NCI-H748 (cell line): ENCODE results near the gene EARS2.
"Not testable (repeated sequence)": the region's sequence is repeated elsewhere in the genome, so short reads cannot be mapped to it uniquely, and the experiment has no call there.

ENCODE experiments used
- DNase-seq: peaks from one replicate; lab custom pipeline; 2025; ENCODE audit not compliant: unreplicated experiment; lab: John Stamatoyannopoulos, UW

The EARS2 gene

DNA sequence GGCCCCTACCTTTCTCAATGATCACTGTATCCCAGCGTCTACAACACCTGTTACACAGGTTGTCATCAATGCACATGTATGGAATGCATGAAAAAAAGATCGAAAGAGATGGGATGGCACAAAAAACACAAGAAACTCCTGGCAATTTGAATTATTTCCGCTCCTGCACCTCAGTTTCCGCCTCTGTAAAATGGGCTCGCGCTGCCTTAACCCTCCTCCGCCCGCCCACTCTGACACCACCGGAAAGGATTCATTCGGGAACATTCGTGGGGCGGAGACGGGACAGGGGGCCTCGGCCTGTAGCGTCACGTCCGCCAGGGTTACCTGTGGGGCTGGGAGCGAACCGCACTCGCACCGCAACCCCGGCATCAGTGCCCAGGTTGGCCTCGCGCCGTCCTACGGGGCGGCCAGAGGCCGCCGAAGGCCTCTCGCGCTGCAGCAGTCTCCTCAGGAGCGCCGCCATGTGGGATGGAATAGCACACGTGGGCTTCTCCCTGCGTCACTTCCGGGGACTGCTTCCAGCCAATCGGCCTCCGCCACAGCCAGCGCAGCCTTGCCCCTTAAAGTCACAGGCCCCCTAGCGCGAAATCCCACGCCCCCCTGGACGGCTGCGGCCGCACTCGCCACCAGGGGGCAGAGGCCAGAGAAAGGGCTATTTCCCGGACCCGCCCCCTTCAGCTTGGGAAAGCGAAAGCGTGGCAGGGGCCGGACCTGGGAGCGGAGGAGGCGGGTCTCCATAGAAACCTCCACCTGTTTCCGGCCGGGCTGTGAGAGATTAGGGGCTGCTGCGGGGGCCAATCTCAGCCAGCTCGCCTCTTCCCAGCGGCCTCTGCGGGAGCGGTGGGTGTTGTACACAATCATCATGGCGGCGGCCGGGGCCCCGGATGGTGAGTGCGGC is at the start of gene EARS2, which contains the start of gene UBFD1:
EARS2 (minus strand) TSS at position 470 of the 898 bp plus-strand sequence; CDS start at position 463, 7 bp downstream.
UBFD1 (plus strand) TSS at position 847 of the 898 bp plus-strand sequence; CDS start at position 863, 16 bp downstream.
- peak; percentile 99 for DNase-seq

DNA sequence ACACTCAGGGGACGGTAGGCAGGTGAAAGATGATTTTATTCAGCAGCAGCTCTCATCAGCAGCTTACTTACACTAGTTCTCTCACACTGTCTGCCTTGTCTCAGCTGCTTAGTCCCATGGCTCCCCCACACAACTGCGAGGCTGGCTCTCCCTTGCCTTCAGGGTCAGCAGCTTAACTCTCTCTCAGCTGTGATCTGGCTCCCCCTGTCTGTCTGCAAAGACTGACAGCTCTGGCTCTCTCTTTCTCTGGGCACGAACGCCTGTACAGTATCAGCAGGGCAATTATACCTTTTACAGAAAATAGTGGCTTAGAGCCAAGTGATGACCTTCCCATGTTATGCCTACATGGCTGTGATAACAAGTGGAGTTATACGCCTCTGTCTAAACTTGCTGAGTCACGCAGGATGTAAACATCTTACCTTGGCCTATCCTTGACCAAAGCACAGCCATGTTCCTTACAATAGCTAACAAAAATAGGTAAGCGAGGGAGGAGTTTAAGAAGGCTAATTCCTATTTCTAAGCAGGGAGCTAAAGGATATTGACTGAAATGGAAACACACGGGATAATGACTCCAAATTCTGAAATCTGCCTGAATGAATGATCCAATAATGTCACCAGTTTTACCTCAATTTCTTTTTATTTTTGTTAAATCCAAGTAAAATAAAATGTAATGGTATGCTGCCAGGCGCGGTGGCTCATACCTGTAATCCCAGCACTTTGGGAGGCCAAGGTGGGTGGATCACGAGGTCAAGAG is 40.0 kb upstream of the EARS2 start:
- DNase-seq: peak; percentile 34

DNA sequence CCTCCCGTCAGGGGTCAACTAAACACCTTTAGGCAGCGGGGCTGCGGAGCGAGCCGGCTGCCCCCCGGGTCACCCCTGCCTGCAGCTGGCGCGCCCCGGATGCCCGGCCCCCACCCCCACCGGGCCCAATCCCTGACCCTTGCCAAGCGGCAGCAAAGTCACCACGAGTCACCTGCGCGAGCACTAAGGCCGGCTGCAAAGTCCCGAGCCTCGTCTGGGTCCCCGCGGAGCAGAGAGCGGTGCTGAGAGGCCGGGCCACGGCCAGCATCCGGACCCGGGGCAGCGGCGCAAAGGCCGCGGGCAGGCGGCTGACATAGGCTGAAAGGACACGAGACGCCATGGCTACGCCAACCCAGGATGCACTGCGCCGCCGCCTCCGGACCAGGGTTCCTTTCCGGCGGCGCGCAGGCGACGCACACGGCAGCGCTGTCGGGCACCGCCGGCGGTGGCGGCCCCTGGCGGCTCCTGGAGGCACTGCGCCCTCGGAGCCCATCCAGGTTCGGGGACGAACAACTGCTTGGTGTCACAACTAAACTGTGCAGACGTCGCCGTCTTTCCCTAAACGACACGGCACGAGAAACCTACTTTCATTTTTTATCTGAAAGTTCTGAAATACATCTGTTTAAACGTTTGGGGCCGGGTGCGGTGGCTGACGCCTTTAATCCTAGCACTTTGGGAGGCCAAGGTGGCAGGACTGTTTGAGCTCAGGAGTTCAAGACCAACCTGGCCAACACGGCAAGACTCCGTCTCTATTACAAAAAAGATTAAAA is 39.0 kb upstream of the EARS2 start, which contains the start of gene NDUFAB1:
NDUFAB1 (minus strand) TSS at position 366 of the 770 bp plus-strand sequence; CDS start at position 340, 26 bp downstream.
- DNase-seq: peak; percentile 82

DNA sequence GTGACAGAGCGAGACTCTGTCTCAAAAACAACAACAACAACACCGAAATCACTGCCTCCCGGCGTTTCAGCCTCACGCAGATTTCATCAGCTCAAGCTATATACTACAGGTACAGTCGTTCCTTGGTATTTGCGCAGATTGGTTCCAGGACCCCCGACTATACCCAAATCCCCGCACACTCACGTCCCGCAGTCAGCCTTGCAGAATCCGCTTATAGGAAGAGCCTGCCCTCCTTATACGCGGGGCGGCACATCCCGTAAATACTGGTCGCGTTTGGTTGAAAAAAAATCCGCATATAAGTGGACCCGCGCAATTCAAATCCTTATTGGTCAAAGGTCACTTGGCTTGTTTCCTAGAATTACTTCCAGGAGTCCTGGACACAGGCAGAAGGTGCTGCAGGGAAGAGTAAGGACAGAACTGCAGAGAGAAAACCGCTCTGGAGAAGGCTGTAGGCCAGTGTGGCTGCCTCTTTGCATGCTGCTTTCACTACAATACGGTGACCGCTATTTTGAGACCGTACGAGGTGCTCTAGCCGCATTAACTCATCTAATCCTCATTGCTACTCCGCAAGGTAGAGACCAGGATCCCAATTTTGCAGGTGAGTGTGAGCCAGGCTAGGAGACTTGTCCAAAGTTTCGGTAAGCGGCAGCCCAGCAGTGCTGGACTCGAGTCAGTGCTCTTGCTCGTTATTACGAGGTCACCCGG is 38.2 kb upstream of the EARS2 start:
- DNase-seq: no peak

DNA sequence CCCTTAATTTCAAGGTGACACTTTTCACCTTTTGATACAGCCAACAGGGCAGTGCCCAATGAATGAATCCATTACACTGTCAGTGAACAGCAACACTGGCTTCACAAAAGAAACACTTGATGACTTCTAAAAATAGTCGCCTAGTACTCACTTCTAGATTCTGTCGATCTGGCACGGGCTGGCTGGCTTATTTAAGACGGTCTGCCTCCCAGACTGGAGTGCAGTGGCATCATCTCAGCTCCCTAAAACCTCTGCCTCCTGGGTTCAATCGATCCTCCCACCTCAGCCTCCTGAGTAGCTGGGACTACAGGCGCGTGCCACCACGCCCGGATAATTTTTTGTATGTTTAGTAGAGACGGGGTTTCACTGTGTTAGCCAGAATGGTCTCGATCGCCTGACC is 37.0 kb upstream of the EARS2 start:
- no peak for DNase-seq

DNA sequence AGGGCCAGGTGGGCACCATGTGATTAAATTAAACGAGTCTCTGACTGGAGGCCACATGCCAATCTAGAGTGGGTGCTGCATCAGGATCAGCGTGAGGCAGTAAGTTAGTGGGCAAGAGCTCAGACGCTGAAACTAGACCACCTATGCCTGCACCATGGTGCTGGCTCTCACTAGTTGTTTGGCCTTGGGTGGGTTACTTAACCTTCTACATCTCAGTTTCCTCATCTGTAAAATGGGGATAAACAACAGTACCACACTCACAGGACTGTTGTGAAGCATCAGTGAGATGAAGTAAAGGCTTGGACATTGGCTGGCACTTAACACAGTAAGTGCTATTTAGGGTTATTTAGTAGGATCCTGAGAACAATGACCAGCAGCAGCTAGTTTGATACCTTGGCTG is 33.0 kb upstream of the EARS2 start:
- DNase-seq: no peak

DNA sequence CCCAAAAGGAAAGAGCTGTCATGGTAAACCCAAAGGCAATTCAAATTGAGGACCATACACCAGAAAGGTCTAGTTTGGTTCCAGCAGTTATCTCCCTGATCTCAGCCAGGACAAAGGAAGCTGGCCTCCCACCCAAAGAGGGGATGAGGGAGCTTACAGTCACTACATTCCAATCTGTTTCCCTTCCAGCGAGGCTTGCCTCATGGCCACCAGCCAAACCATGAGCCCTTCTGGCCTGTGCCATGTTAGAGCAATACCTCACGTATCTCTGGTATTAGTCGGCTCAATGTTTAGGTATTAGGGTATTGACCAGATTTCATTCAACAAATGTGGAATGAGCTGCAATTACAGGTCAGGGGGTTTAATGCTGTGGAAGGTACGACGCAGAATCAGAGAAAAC is 30.6 kb upstream of the EARS2 start:
- DNase-seq: no peak

DNA sequence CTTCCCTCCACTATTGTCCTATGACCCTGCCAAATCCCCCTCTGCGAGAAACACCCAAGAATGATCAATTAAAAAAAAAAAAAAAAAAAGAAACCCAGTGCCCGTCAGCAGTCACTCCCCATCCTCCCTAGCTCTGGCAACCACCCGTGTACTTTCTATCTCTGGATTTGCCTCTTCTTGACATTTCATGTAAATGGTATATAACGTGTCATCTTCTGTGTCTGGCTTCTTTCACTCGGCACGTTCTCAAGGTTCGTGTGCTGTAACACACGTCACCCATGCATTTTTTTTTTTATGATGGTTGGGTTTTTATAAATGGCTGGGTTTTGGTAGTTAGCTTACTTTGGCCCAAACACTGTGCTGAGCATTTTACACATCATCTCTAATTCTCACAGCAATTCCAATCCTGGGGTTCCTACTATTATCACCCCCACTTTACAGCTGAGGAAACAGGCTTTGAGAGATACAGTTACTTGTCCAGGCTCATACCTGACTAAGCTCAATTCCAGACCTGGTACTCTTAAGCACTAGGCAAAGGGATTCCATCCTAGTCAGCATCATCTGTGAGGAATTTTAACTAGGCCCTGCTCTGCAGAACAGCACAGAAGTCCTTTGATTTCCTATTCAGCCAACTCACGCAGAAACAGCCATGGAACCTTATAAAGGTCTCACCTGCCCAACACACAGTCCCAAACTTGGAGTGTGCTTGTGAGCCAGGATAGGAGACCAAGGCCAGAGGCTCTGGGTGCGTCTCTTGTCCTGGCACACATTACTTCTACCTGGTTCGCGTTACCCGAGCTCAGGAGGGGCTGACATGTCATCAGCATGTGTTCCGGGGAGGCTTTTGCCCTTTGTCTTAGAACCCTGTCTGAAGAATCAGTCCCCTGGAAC is 27.3 kb upstream of the EARS2 start:
- DNase-seq: no peak

DNA sequence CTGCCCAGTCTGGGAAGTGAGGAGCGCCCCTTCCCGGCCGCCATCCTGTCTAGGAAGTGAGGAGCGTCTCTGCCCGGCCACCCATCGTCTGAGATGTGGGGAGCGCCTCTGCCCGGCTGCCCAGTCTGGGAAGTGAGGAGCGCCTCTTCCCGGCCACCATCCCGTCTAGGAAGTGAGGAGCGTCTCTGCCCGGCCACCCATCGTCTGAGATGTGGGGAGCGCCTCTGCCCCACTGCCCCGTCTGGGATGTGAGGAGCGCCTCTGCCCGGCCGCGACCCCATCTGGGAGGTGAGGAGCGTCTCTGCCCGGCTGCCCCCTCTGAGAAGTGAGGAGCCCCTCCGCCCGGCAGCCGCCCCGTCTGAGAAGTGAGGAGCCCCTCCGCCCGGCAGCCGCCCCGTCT is 26.1 kb upstream of the EARS2 start:
- not testable (repeated sequence) for DNase-seq

DNA sequence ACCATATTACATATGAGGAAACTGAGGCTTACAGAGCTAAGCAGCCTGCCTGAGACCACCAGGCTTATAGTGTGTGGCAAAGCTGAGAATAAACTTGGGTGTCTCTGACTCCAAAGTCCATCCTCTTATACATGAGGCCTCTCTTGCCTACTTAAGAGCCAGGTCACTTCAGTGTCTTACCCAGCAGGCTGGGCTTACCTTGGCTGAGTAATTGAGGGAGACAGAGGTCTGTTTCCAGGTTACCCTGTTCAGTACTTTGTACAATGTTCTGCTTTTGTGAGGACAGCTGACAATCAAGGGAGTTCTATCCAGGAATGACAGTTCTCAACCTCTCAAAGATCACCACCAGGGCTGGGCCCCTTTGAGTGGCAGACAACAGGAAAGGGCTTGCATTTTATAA is 24.6 kb upstream of the EARS2 start:
- no peak for DNase-seq

DNA sequence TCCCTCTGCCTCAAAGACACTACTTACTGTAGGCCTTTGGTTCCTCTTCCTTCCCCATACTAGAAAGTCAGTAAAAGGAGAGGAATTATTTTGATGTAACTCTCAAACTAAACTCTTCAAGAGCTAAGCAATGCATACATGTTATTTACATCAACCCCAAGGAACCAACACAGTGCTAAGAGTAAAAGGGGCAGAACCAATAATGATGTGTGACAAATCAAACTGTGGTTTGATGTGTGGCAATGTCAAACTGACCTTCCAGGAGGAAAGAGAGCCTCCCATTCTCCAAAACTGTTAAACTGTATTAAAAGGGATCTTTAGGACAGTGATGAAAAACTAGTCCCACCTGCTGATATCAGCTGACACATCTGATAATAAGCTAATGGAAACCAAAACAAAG is 23.2 kb upstream of the EARS2 start:
- no peak for DNase-seq

DNA sequence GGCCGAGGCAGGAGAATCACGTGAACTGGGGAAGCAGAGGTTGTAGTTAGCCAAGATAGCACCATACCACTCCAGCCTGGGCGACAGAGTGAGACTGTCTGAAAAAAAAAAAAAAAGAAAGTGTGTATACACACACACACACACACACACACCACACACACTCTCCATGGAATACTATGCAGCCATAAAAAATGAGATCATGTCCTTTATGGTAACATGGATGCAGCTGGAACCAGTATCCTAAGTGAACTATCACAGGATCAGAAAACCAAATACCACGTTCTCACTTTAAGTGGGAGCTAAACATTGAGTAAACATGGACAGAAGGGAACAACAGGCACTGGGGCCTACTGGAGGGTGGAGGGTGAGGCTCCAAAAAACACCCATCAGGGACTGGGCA is 22.2 kb upstream of the EARS2 start:
- no peak for DNase-seq

DNA sequence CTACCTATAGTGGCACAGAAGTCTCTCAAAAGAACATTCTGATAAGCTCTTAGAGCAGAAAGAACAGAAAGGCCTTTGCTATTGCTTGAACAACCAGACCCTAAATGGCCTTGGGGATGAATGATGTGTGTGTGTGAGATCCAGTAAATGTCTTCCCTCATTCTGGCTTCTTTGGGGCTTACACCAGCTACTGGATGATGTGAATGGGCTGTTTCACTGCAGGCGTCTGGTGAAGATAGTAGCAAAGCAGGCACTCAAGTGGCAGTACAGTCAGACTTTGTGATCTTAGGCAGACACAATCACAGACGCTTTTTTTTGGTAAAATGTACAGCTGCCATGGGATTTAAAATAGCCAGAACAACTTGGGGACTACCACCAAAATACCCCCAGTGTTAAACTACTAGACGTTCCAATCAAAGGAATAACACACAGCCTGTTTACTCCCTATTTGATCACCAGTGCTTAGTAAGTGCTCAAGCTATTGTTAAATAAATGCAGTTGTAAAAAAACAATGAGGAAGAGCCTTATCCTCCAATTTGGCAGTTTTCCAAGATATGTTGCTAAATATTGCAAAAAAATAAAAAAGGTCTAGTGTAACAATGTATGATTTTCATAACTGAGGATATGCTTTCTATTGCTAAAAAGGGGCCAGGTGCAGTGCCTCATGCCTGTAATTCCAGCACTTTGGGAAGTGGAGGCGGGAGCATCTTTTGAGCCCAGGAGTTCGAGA is 21.1 kb upstream of the EARS2 start:
- DNase-seq: no peak

DNA sequence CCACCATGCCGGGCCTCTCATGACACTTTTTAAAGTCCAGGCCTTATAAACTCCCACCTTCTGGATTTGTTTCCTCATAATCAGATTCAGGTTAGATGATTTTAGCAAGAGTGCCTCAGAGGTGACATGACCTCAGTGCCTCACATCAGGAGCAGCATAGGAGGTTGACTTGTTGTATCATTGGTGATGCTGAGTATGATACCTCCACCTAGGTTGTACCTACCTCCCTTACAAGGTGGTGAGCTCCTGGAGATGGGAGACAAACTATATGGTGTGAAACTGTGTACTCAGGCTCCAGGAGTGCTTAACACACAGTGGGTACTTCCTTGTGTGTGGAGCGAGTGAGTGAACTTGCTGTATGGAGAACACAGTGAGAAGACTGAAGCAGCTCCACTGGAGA is 20.3 kb upstream of the EARS2 start:
- DNase-seq: no peak

DNA sequence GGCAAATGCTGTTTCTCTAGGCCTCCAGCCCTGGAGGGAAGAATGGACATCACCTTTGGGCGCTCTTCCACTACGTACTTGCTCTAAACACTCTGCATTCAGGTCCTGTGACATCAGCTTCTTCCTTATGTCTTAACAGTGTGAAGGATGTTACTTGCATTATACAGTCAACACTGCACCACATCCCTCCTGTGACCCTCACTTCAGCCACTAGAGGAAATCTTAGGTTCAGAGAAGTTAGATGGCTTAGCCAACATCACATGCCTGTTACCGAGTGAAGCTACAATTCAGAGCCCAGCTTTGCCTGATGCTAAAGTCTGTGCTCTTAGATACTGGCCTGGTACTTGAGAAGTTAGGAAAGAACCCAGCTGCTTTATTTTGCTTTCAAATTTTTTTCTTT is 18.7 kb upstream of the EARS2 start:
- DNase-seq: no peak

DNA sequence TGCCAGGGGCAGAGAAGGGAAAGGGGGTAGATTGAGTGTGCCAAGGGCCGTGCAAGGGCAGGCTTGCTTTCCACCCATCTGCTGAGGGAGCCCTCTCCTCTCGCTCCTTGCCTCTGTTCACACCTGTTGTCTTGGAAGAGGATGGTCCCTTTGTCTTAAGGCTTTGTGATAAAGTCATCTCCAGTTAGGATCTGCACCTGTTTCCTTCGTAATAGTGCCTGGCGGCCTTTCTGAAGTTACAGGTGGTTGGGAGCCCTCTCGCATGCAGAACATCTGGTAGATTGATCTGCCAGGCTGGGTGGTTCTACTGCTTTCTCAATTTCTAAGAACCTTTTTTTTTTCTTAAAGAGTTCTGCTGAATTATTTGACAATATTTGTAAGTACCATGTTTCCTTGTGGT is 16.7 kb upstream of the EARS2 start:
- DNase-seq: no peak

DNA sequence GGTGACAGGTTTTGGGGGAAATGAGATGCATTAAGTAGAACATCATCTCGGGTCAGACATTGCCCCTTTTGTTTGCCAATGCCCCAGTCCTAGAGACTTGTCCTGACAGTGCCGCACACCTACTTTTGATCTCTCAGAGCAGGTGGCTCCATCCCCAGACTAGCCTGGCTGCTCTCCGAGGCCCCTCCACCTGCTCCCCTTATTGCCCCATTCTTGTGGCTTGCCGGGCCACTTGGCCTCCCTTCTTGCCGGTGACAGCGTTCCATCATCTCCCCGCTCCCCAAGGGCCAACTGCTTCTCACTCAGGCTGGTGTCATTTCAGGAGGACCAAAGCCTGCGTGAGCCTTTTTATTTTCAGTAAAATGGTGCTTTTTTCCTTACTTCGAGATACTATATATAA is 15.2 kb upstream of the EARS2 start:
- DNase-seq: no peak

DNA sequence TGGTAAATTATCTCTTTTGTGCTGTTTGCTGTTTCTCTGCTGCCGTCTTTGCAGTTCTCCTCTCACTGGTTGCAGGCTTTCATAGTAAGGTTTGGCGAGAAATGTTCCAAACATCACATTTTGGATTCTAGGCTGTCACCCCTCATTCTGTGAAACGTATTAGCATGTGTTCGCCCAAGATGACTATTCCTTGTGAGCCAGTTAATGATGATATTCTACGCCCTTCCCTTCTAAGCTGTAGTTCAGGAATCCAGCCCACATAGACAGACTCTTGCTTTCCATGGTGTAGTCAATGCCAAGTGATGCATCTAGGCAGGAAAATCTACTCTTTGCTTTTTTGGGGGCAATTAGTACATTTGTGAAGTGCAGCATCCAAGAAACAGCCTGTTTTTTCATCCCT is 14.7 kb upstream of the EARS2 start:
- no peak for DNase-seq
